Gastroesophageal sphincter (tissue), 3 donors: ENCODE data around the gene ACOT6.

Experiments
- CTCF ChIP-seq, 4 experiments: fragments of 200-600 bp in 2 of 4; fragments of 450-650 bp in 2 of 4; sonication (generic) in 1 of 4; IDR thresholded peaks; one replicate each; pipeline ENCODE4 v1.5.1; 2017 to 2019; ENCODE audit warnings: antibody characterized with exemption in 4 of 4, mild to moderate bottlenecking in 2 of 4, moderate library complexity in 2 of 4
- EP300 ChIP-seq: sonication (generic); formaldehyde crosslinking; IDR thresholded peaks from one replicate; pipeline ENCODE4 v1.6.1; 2017; ENCODE audit warnings: antibody characterized with exemption, mild to moderate bottlenecking
- POLR2A ChIP-seq, 2 donors: fragments of 450-650 bp; IDR thresholded peaks; one replicate each; pipeline ENCODE4 v1.6.1; 2017; ENCODE audit warnings: antibody characterized with exemption in 2 of 2, mild to moderate bottlenecking in 2 of 2, moderate library complexity in 1 of 2
- POLR2AphosphoS5 ChIP-seq: sonication (generic); formaldehyde crosslinking; IDR thresholded peaks from one replicate; pipeline ENCODE4 v1.6.1; 2017; ENCODE audit warnings: antibody characterized with exemption

- TF ChIP-seq POLR2A (IDR thresholded peaks at IDR 0.05) (no peak), POLR2AphosphoS5 (no peak), CTCF (IDR thresholded peaks at IDR 0.05) (no peak), EP300 (no peak)
These were observed 23.6 kb upstream of the ACOT6 start for GRCh38 chr14:73588695-73589094.
